ENCODE data around the gene C4BPB. TPM values are rescaled to one million over a fixed set of nuclear protein-coding genes. Genes with fewer than 3 reads are reported as not detected.

Gene C4BPB
- total and polyA plus RNA-seq, 2 of the 13 experiments (the other 11 are each of a cell fraction or from before 2014, with no cell fraction given): 155 to 266 TPM

GRCh38 chr1:207129053-207129452, 40.4 kb downstream of the C4BPB start:
- Histone ChIP-seq H3K9ac (ENCODE audit: insufficient read depth, low read depth, low read length) (no peak overlapping the region), H2AFZ (ENCODE audit: low read length) (no peak overlapping the region), H3K4me2 (ENCODE audit: low read depth, low read length) (no peak overlapping the region), H3K4me3 (replicated peaks in 1 of 3; ENCODE audit: insufficient read depth in 1 of 3, low read depth in 2 of 3, low read length in 3 of 3) (no peak overlapping the region), H3K9me3 (ENCODE audit: low read length) (peaks cover 14% of the 10 kb centered on the region), H3K36me3 (replicated peaks in 1 of 2; ENCODE audit: control insufficient read depth in 1 of 2, insufficient read depth in 2 of 2, low read length in 2 of 2) (no peaks in the 10 kb centered on the region), H4K20me1 (ENCODE audit: insufficient read depth, low read length) (no peaks in the 10 kb centered on the region), H3K4me1 (ENCODE audit: insufficient read depth, low read length) (no peaks in the 10 kb centered on the region), H3K27ac (ENCODE audit: extremely low read length, insufficient read depth, low read length) (no peak overlapping the region), H3K27me3 (ENCODE audit: control insufficient read depth in 1 of 2, insufficient read depth in 2 of 2, low read length in 2 of 2) (no peaks in the 10 kb centered on the region), H3K79me2 (ENCODE audit: insufficient read depth, low read length) (no peaks in the 10 kb centered on the region)
- no TSS peak for BruUV-seq (replicated peaks)
- FAIRE-seq: no peak
- CTCF ChIA-PET (ENCODE audit: low intra/inter-chr PET ratio, low total read pairs): no interaction called here
- in situ Hi-C loops (cut with HindIII; ENCODE audit: extremely low pct_ligation_motif_present, low pct_unique_long_range_greater_than_20kb): no loop called here
- no peak for DNase-seq (ENCODE audit: low spot score)
- intact Hi-C loops (cut with micrococcal nuclease; ENCODE audit: unreplicated experiment): no loop called here
- TF ChIP-seq ZNF552 (CRISPR knock-in tag; IDR thresholded peaks at IDR 0.05; ENCODE audit: borderline replicate concordance) (no peak), MEIS1 (CRISPR knock-in tag; IDR thresholded peaks at IDR 0.05; ENCODE audit: borderline replicate concordance) (no peak), PREB (CRISPR knock-in tag; IDR thresholded peaks at IDR 0.05) (no peak), STAT5B (CRISPR knock-in tag; IDR thresholded peaks at IDR 0.05) (no peak), KLF11 (CRISPR knock-in tag; IDR thresholded peaks at IDR 0.05) (no peak), ZNF709 (CRISPR knock-in tag; IDR thresholded peaks at IDR 0.05) (peak; percentile 57; the same call in 1 of the 2 replicates), FOXM1 (CRISPR knock-in tag; IDR thresholded peaks at IDR 0.05) (no peak), ZNF800 (CRISPR knock-in tag; IDR thresholded peaks at IDR 0.05) (no peak), ZNF160 (CRISPR knock-in tag; IDR thresholded peaks at IDR 0.05) (peak; percentile 98), NFYB (CRISPR knock-in tag; IDR thresholded peaks at IDR 0.05) (no peak), NR2C2 (CRISPR knock-in tag; IDR thresholded peaks at IDR 0.05; ENCODE audit: borderline replicate concordance) (no peak)
- ATAC-seq: no peak
- POLR2A ChIA-PET: no interaction called here
